Neural progenitor cell (in vitro differentiated cells): ENCODE data around the gene VPS37D. TPM values are rescaled to one million over a fixed set of nuclear protein-coding genes. Genes with fewer than 3 reads are reported as not detected.
A peak's percentile ranks its signal among the peaks of the same experiment; 100 is the strongest.

Experiments
- DNase-seq: peaks from one replicate; pipeline ENCODE4 v3.0.0-alpha.2; 2016; ENCODE audit warnings: low spot score
- H2AFZ ChIP-seq: fragments of 200-600 bp; sonication (generic); replicated peaks from 2 replicates; pipeline ENCODE4 v1.6.1; 2016; ENCODE audit warnings: antibody characterized with exemption
- H3F3A ChIP-seq: fragments of 200-600 bp; sonication (generic); 2 replicates; pipeline ENCODE4 v1.6.1; 2016; ENCODE audit warnings: antibody characterized with exemption, low read depth
- H3K27ac ChIP-seq: fragments of 200-600 bp; sonication (generic); 2 replicates; pipeline ENCODE4 v1.5.1; 2016; ENCODE audit warnings: mild to moderate bottlenecking
- H3K27me3 ChIP-seq: fragments of 200-600 bp; sonication (generic); 2 replicates; pipeline ENCODE4 v1.6.1; 2016; ENCODE audit warnings: mild to moderate bottlenecking, moderate library complexity
- H3K36me3 ChIP-seq: fragments of 200-600 bp; sonication (generic); 2 replicates; pipeline ENCODE4 v1.5.1; 2016
- H3K4me1 ChIP-seq: fragments of 200-600 bp; sonication (generic); 2 replicates; pipeline ENCODE4 v1.6.1; 2016; ENCODE audit warnings: mixed run types
- H3K4me2 ChIP-seq: fragments of 200-600 bp; sonication (generic); 2 replicates; pipeline ENCODE4 v1.6.1; 2016
- H3K4me3 ChIP-seq: fragments of 200-600 bp; sonication (generic); 2 replicates; pipeline ENCODE4 v1.5.1; 2016
- H3K79me2 ChIP-seq: fragments of 200-600 bp; sonication (generic); 2 replicates; pipeline ENCODE4 v1.6.1; 2016; ENCODE audit warnings: low read depth
- H3K9ac ChIP-seq: fragments of 200-600 bp; sonication (generic); 2 replicates; pipeline ENCODE4 v1.6.1; 2016
- H3K9me3 ChIP-seq: fragments of 200-600 bp; sonication (generic); 2 replicates; pipeline ENCODE4 v1.5.1; 2016; ENCODE audit warnings: low read depth
- H4K20me1 ChIP-seq: fragments of 200-600 bp; sonication (generic); 2 replicates; pipeline ENCODE4 v1.6.1; 2016; ENCODE audit warnings: low read depth
- H3K27ac Mint-ChIP-seq: 3 replicates; pipeline ENCODE4 v1.8.0; 2021; ENCODE audit warnings: mixed read lengths
- H3K27me3 Mint-ChIP-seq: 2 replicates; pipeline ENCODE4 v1.8.0; 2022; ENCODE audit warnings: low read depth, mild to moderate bottlenecking, inconsistent platforms, moderate library complexity, mixed read lengths; ENCODE audit not compliant: insufficient read depth
- H3K36me3 Mint-ChIP-seq: 3 replicates; pipeline ENCODE4 v1.8.0; 2021; ENCODE audit warnings: mixed read lengths
- H3K4me1 Mint-ChIP-seq: 3 replicates; pipeline ENCODE4 v1.8.0; 2021; ENCODE audit warnings: mixed read lengths
- H3K4me3 Mint-ChIP-seq: 3 replicates; pipeline ENCODE4 v1.8.0; 2021; ENCODE audit warnings: mild to moderate bottlenecking, moderate library complexity, mixed read lengths
- H3K9me3 Mint-ChIP-seq: 3 replicates; pipeline ENCODE4 v1.8.0; 2020; ENCODE audit warnings: mixed read lengths
- EZH2 ChIP-seq: fragments of 200-600 bp; sonication (generic); IDR thresholded peaks from 2 replicates; pipeline ENCODE4 v1.6.1; 2017; ENCODE audit warnings: antibody characterized with exemption, mild to moderate bottlenecking, moderate library complexity
- EZH2phosphoT487 ChIP-seq: fragments of 200-600 bp; sonication (generic); IDR thresholded peaks from 2 replicates; pipeline ENCODE4 v1.6.1; 2017; ENCODE audit warnings: antibody characterized with exemption
- total RNA-seq: library from RNA; depleted of rRNA; stranded (reverse); fragments of >200 nt; gene quantifications from 2 replicates; pipeline ENCODE4 v1.2.3, GENCODE V29; 2015; ENCODE audit warnings: low replicate concordance
- TF ChIP-seq, protein P1 (sequence below): fragments of 200-600 bp; sonication (generic); IDR thresholded peaks from 2 replicates; pipeline ENCODE4 v1.5.1; 2017; ENCODE audit warnings: antibody characterized with exemption, mild to moderate bottlenecking

VPS37D gene
- total RNA-seq, 1 donor from 2014 or later = 7.0 TPM

DNA sequence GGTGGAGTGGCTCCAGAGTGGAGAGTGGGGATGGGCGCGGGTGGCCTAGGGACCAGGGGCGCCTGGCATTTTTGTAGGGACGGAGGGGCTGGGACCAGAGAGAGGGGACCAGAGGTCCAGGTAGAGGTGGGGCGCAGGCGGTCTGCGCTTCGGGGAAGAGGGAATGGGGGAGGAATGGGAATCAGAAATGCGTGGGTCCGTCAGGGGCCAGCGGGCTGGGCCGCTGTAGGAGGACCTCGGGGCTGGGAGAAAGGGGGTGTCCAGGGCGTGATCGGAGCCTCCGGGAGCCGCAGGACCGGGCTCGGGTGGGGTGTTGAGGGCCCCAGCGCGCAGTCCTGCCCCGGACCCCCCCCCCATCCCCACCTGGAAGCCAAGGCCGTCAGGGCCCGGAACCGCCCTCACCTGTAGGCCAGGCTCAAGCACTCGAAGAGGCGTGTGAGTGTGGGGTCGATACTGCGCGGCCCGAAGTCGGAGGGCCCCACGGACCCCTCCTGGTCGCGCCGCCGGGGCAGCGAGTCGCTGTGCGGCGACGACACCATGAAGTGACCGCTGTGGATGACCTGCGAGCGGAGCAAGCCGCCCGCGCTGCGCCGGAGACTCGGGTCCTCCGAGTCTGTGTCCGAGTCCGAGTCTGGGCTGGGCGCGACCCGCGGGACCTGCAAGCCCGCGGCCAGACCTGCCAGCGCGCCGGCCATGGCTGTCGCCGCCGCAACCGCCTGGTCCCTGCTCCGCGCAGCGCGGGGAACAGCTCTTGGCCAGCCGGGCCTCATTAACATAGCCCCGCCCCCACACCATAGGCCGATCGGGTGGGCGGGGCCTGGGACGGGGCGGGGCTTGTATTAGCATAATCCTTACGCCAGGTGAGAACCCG, 43.6 kb upstream of the VPS37D start, which contains the start of gene MLXIPL:
Gene MLXIPL, minus strand, starts transcription at position 725 of the 871 bp plus-strand sequence. Its CDS starts 30 bp downstream, at position 695.
- peak; percentile 97 for DNase-seq
- H3K36me3 ChIP-seq = no peaks in the 10 kb centered on the region
- Mint-ChIP-seq H3K27ac (no peak within 1 kb of the TSS), H3K36me3 (no peaks in the 10 kb centered on the region), H3K27me3 (peaks cover 53% of the 10 kb centered on the region), H3K9me3 (no peaks in the 10 kb centered on the region), H3K4me1 (peaks cover 9% of the 10 kb centered on the region), H3K4me3 (peak within 1 kb of the TSS; percentile 79)
- TF ChIP-seq, protein P1, sequence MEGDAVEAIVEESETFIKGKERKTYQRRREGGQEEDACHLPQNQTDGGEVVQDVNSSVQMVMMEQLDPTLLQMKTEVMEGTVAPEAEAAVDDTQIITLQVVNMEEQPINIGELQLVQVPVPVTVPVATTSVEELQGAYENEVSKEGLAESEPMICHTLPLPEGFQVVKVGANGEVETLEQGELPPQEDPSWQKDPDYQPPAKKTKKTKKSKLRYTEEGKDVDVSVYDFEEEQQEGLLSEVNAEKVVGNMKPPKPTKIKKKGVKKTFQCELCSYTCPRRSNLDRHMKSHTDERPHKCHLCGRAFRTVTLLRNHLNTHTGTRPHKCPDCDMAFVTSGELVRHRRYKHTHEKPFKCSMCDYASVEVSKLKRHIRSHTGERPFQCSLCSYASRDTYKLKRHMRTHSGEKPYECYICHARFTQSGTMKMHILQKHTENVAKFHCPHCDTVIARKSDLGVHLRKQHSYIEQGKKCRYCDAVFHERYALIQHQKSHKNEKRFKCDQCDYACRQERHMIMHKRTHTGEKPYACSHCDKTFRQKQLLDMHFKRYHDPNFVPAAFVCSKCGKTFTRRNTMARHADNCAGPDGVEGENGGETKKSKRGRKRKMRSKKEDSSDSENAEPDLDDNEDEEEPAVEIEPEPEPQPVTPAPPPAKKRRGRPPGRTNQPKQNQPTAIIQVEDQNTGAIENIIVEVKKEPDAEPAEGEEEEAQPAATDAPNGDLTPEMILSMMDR = no peak
- TF ChIP-seq EZH2 (peak; percentile 94), EZH2phosphoT487 (peak; percentile 55)
- H3K4me2 ChIP-seq = peak within 1 kb of the TSS; percentile 88
- H3F3A ChIP-seq = peaks cover 4% of the 10 kb centered on the region
- H4K20me1 ChIP-seq = peaks cover 13% of the 10 kb centered on the region
- peak within 1 kb of the TSS; percentile 59 for H3K4me3 ChIP-seq
- no peaks in the 10 kb centered on the region for H3K9me3 ChIP-seq
- H2AFZ ChIP-seq = peak within 1 kb of the TSS; percentile 82
- peaks cover 15% of the 10 kb centered on the region for H3K4me1 ChIP-seq
- no peaks in the 10 kb centered on the region for H3K79me2 ChIP-seq
- no peak within 1 kb of the TSS for H3K9ac ChIP-seq
- H3K27me3 ChIP-seq = peaks cover 71% of the 10 kb centered on the region
- no peak within 1 kb of the TSS for H3K27ac ChIP-seq

DNA sequence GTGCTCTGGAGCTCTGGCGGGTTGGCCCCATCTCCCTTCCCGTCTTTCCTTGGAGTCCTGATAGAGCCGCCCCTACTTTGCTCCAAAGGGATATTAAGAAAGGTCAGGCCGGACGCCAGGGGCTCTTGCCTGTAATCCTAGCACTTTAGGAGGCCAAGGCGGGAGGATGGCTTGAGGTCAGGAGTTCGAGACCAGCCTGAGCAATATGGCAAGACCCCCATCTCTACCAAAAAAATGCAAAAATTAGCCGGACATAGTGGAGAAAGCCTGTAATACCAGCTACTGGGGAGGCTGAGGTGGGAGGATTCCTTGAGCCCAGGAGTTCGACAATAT, 43.0 kb upstream of the VPS37D start:
- Histone ChIP-seq H3K9me3 (no peaks in the 10 kb centered on the region), H3K27me3 (peaks cover 71% of the 10 kb centered on the region), H2AFZ (no peak overlapping the region), H3K4me1 (peaks cover 15% of the 10 kb centered on the region), H3K4me3 (peak overlapping the region; percentile 59), H3K27ac (no peak overlapping the region), H3K9ac (no peak overlapping the region), H3K36me3 (no peaks in the 10 kb centered on the region), H3K4me2 (no peak overlapping the region), H3K79me2 (no peaks in the 10 kb centered on the region), H3F3A (peaks cover 4% of the 10 kb centered on the region), H4K20me1 (peaks cover 13% of the 10 kb centered on the region)
- peak overlapping the region; percentile 77 for H3K4me3 Mint-ChIP-seq
- H3K9me3 Mint-ChIP-seq = no peaks in the 10 kb centered on the region
- peaks cover 53% of the 10 kb centered on the region for H3K27me3 Mint-ChIP-seq
- peaks cover 9% of the 10 kb centered on the region for H3K4me1 Mint-ChIP-seq
- H3K27ac Mint-ChIP-seq = no peak overlapping the region
- TF ChIP-seq, protein P1 = no peak
- TF ChIP-seq EZH2phosphoT487 (no peak), EZH2 (no peak)
- no peaks in the 10 kb centered on the region for H3K36me3 Mint-ChIP-seq
- no peak for DNase-seq

DNA sequence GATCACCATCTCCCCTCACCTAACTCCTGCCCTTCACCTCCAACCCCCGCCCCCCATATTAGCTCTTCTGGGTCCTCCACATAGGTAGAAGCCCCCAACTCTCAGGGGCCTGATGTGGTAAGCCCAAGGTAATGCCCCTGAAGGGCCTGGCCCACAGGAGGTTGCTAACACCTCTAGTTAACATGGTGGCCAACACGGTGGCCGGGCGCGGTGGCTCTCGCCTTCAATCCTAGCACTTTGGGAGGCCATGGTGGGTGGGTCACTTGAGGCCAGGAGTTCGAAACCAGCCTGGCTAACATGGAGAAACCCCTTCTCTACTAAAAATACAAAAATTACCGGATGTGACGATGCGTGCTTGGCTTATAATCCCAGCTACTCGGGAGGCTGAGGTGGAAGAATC, 42.4 kb upstream of the VPS37D start:
- Histone ChIP-seq H3K36me3 (no peaks in the 10 kb centered on the region), H3K27ac (no peak overlapping the region), H3K79me2 (no peaks in the 10 kb centered on the region), H3F3A (peaks cover 4% of the 10 kb centered on the region), H3K9ac (no peak overlapping the region), H3K9me3 (no peaks in the 10 kb centered on the region), H2AFZ (no peak overlapping the region), H3K4me1 (peaks cover 15% of the 10 kb centered on the region), H3K4me3 (no peak overlapping the region), H4K20me1 (peaks cover 13% of the 10 kb centered on the region), H3K4me2 (no peak overlapping the region), H3K27me3 (peaks cover 71% of the 10 kb centered on the region)
- TF ChIP-seq, protein P1 = no peak
- TF ChIP-seq EZH2 (no peak), EZH2phosphoT487 (no peak)
- DNase-seq = no peak
- Mint-ChIP-seq H3K4me1 (peaks cover 9% of the 10 kb centered on the region), H3K4me3 (peak overlapping the region; percentile 50), H3K27ac (no peak overlapping the region), H3K9me3 (no peaks in the 10 kb centered on the region), H3K27me3 (peaks cover 46% of the 10 kb centered on the region), H3K36me3 (no peaks in the 10 kb centered on the region)
